ENCODE data around the gene HIBADH.

HIBADH gene

DNA sequence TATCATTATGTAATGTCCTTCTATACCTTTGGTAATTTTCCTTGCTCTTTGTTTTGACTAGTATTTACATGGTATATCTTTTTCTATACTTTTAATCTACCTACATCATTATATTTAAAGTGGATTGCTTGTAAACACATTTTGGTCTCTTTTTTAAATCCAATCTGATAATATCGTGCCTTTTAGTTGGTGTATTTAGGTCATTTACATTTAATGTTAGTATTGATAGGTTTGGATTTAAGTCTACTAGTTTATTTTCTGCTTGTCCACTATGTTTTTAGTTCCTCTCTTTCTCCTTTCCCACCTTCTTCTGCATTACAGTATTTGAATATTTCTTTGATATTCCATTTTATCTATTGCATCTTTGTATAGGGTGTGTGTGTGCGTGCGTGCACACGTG, 95.4 kb downstream of the HIBADH start:
- CTCF ChIA-PET: no interaction called here
- TF ChIP-seq ELF4 (IDR thresholded peaks at IDR 0.05): no peak
- no peak for TF ChIP-seq PKNOX1 (IDR thresholded peaks at IDR 0.05)
- TF ChIP-seq ARNT (IDR thresholded peaks at IDR 0.05): no peak
- no peak for TF ChIP-seq FOXM1 (IDR thresholded peaks at IDR 0.05; ENCODE audit: borderline replicate concordance)
- TF ChIP-seq CTBP1 (IDR thresholded peaks at IDR 0.05; ENCODE audit: borderline replicate concordance): no peak
- TF ChIP-seq BHLHE40 (IDR thresholded peaks at IDR 0.05; ENCODE audit: borderline replicate concordance): no peak
- TF ChIP-seq NFRKB (IDR thresholded peaks at IDR 0.05): no peak
- no peak for TF ChIP-seq SP1 (IDR thresholded peaks at IDR 0.05)
- no peak for TF ChIP-seq ZNF384 (IDR thresholded peaks at IDR 0.05)
- POLR2A ChIA-PET: no interaction called here
- no peak for DNase-seq (ENCODE audit: extremely low spot score)

DNA sequence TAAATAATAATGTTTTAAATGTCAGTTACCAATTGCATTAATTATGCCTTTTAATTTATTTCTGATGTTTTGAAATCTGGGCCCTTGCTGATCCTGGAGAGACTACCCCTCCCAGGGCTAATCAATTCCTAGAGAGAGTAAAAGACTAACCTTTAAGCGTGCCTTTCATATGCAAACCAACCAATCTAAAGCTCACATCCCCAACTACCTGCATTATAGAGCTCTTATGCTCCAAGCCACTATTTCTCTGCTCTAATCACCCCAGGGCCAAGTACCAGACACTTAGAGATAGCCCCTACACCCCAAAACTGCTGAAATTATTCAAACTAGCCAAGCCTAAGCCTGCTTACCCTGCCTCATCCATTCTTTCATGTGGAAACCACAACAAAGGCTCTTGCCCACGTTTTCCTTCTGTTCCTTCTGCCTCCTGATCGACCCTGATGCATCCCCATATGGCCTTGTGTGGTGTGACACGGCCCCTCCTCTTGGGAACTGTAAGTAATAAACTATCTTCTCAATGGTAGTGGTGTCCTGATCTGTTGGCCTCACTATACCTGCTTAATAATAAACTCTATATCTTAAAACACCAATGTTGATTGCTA, 97.7 kb downstream of the HIBADH start:
- CTCF ChIA-PET: no interaction called here
- POLR2A ChIA-PET: no interaction called here
- DNase-seq (ENCODE audit: extremely low spot score): no peak
- TF ChIP-seq SUZ12 (IDR thresholded peaks at IDR 0.05): no peak
- no peak for TF ChIP-seq TARDBP (IDR thresholded peaks at IDR 0.05)
- no peak for TF ChIP-seq FOXA1 (IDR thresholded peaks at IDR 0.05)
- TF ChIP-seq CTBP1 (IDR thresholded peaks at IDR 0.05; ENCODE audit: borderline replicate concordance): no peak
- no peak for TF ChIP-seq SP1 (IDR thresholded peaks at IDR 0.05)
- TF ChIP-seq FOXK2 (IDR thresholded peaks at IDR 0.05): no peak
- no peak for TF ChIP-seq NFRKB (IDR thresholded peaks at IDR 0.05)
- no peak for TF ChIP-seq HDGF (IDR thresholded peaks at IDR 0.05; ENCODE audit: borderline replicate concordance)
- no peak for TF ChIP-seq PKNOX1 (IDR thresholded peaks at IDR 0.05)
- TF ChIP-seq BHLHE40 (IDR thresholded peaks at IDR 0.05; ENCODE audit: borderline replicate concordance): no peak
- no peak for TF ChIP-seq L3MBTL2 (conservative IDR thresholded peaks at IDR 0.05)
- TF ChIP-seq ZNF384 (IDR thresholded peaks at IDR 0.05): no peak
- TF ChIP-seq FOXM1 (IDR thresholded peaks at IDR 0.05; ENCODE audit: borderline replicate concordance): no peak
- no peak for TF ChIP-seq ELF4 (IDR thresholded peaks at IDR 0.05)

GRCh38 chr7:27560706-27561235, 101.9 kb downstream of the HIBADH start:
- TF ChIP-seq FOXA1 (IDR thresholded peaks at IDR 0.05) (no peak), NFRKB (IDR thresholded peaks at IDR 0.05) (no peak), TARDBP (IDR thresholded peaks at IDR 0.05) (no peak), CTBP1 (IDR thresholded peaks at IDR 0.05; ENCODE audit: borderline replicate concordance) (no peak), ELF4 (IDR thresholded peaks at IDR 0.05) (no peak), ARNT (IDR thresholded peaks at IDR 0.05) (no peak), L3MBTL2 (conservative IDR thresholded peaks at IDR 0.05) (no peak), BHLHE40 (IDR thresholded peaks at IDR 0.05; ENCODE audit: borderline replicate concordance) (no peak), HDGF (IDR thresholded peaks at IDR 0.05; ENCODE audit: borderline replicate concordance) (no peak), FOXM1 (IDR thresholded peaks at IDR 0.05; ENCODE audit: borderline replicate concordance) (no peak), SUZ12 (IDR thresholded peaks at IDR 0.05) (no peak), ZNF384 (IDR thresholded peaks at IDR 0.05) (no peak), LEF1 (IDR thresholded peaks at IDR 0.05; ENCODE audit: borderline replicate concordance) (no peak), FOXK2 (IDR thresholded peaks at IDR 0.05) (no peak)
- CTCF ChIA-PET: no interaction called here
- POLR2A ChIA-PET: no interaction called here
- no peak for DNase-seq (ENCODE audit: extremely low spot score)

DNA sequence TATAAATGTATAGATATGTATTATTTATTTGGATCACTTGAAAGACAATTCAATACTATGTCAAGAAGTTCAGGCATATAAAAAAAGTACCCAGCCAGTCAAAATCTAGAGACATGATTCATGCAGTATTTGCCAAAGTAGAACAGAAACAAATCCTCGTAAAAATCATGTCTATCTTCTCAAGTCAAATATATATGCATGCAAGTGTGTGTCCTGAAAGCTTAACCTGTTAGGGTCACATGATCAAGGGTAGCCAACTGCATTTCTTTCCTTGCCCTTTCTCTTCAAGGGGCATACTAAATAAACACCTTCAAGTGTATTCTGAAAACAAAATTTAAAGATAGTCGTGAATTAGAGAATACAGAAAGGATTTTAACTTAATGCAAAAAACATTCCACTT, 107.0 kb downstream of the HIBADH start:
- no peak for DNase-seq (ENCODE audit: extremely low spot score)
- ChIA-PET POLR2A (no interaction called here), CTCF (no interaction called here)
- TF ChIP-seq FOXA1 (IDR thresholded peaks at IDR 0.05) (no peak), ARNT (IDR thresholded peaks at IDR 0.05) (no peak), FOXM1 (IDR thresholded peaks at IDR 0.05; ENCODE audit: borderline replicate concordance) (no peak), HDGF (IDR thresholded peaks at IDR 0.05; ENCODE audit: borderline replicate concordance) (no peak), SUZ12 (IDR thresholded peaks at IDR 0.05) (no peak), ZNF384 (IDR thresholded peaks at IDR 0.05) (no peak), FOXK2 (IDR thresholded peaks at IDR 0.05) (no peak), NFRKB (IDR thresholded peaks at IDR 0.05) (no peak), BHLHE40 (IDR thresholded peaks at IDR 0.05; ENCODE audit: borderline replicate concordance) (no peak)

DNA sequence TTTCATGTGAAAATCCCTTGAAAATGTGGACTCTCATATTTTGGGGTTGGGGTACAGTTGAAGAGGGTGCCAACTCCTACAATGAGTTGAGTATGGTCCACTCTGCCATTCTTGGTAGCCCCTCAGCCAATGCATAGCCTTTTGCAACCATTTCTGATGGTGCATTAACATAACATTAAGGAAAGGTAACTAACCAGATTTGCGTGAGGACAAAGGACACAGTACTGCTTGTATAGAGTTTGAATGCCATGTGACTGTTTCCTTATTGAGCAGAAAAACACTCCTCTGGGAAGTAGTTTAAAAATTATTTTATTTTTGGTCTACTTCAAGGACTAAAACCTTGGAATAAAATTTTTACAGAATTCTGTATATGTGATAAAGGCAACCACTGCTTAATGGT, 107.9 kb downstream of the HIBADH start:
- CTCF ChIA-PET: no interaction called here
- DNase-seq (ENCODE audit: extremely low spot score): no peak
- POLR2A ChIA-PET: no interaction called here
- no peak for TF ChIP-seq ELF4 (IDR thresholded peaks at IDR 0.05)
- no peak for TF ChIP-seq CTBP1 (IDR thresholded peaks at IDR 0.05; ENCODE audit: borderline replicate concordance)
- no peak for TF ChIP-seq FOXM1 (IDR thresholded peaks at IDR 0.05; ENCODE audit: borderline replicate concordance)
- TF ChIP-seq FOXK2 (IDR thresholded peaks at IDR 0.05): no peak
- no peak for TF ChIP-seq L3MBTL2 (conservative IDR thresholded peaks at IDR 0.05)
- no peak for TF ChIP-seq ZNF384 (IDR thresholded peaks at IDR 0.05)
- no peak for TF ChIP-seq SP1 (IDR thresholded peaks at IDR 0.05)
- no peak for TF ChIP-seq LEF1 (IDR thresholded peaks at IDR 0.05; ENCODE audit: borderline replicate concordance)
- TF ChIP-seq PKNOX1 (IDR thresholded peaks at IDR 0.05): no peak
- TF ChIP-seq FOXA1 (IDR thresholded peaks at IDR 0.05): no peak
- TF ChIP-seq HDGF (IDR thresholded peaks at IDR 0.05; ENCODE audit: borderline replicate concordance): no peak
- TF ChIP-seq ARNT (IDR thresholded peaks at IDR 0.05): no peak

DNA sequence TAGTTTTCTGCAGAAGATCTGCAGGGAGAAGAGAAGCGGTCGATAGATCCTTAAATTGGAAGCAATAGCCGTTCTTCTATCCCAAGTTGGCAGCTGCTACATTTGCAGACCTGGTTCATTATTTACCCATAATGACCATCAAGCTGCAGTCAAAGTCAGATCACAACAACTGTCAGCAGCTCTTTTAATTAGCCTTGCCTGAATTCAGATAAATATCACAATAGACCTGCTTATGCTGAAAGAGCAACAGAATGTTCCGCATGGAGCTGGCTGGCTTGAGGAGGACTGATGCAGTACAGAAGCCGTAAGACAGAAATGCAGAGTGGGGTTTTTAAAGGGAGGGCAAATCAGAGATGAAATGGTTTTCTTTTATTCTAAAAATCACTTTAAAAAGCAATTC, 109.4 kb downstream of the HIBADH start:
- POLR2A ChIA-PET: no interaction called here
- TF ChIP-seq TARDBP (IDR thresholded peaks at IDR 0.05): no peak
- TF ChIP-seq NFRKB (IDR thresholded peaks at IDR 0.05): no peak
- TF ChIP-seq ELF4 (IDR thresholded peaks at IDR 0.05): no peak
- no peak for TF ChIP-seq FOXK2 (IDR thresholded peaks at IDR 0.05)
- TF ChIP-seq PKNOX1 (IDR thresholded peaks at IDR 0.05): no peak
- no peak for TF ChIP-seq ZNF384 (IDR thresholded peaks at IDR 0.05)
- TF ChIP-seq L3MBTL2 (conservative IDR thresholded peaks at IDR 0.05): no peak
- no peak for TF ChIP-seq LEF1 (IDR thresholded peaks at IDR 0.05; ENCODE audit: borderline replicate concordance)
- no peak for TF ChIP-seq BHLHE40 (IDR thresholded peaks at IDR 0.05; ENCODE audit: borderline replicate concordance)
- no peak for TF ChIP-seq SUZ12 (IDR thresholded peaks at IDR 0.05)
- no peak for TF ChIP-seq ARNT (IDR thresholded peaks at IDR 0.05)
- no peak for TF ChIP-seq FOXM1 (IDR thresholded peaks at IDR 0.05; ENCODE audit: borderline replicate concordance)
- TF ChIP-seq CTBP1 (IDR thresholded peaks at IDR 0.05; ENCODE audit: borderline replicate concordance): no peak
- no peak for TF ChIP-seq FOXA1 (IDR thresholded peaks at IDR 0.05)
- DNase-seq (ENCODE audit: extremely low spot score): no peak
- CTCF ChIA-PET: interaction anchor here (0.7 kb wide), 1 partner anchor 239 kb away, joined by 3 read pairs; no protein-coding TSS in a partner anchor
